ENCODE data around the gene EPHA4. TPM values are rescaled to one million over a fixed set of nuclear protein-coding genes. Genes with fewer than 3 reads are reported as not detected.

EPHA4 gene
- total and polyA plus RNA-seq, 4 experiments from 2014 or later, result 20.9 to 132 (median 79.9) TPM

- Histone ChIP-seq H3K27me3 (ENCODE audit: insufficient read depth, low read length) (no peaks in the 10 kb centered on the region), H3K4me1 (ENCODE audit: insufficient read depth, low read length) (no peaks in the 10 kb centered on the region), H3K27ac (ENCODE audit: low read depth, low read length) (no peak overlapping the region), H3K36me3 (ENCODE audit: insufficient read depth, low read length) (no peaks in the 10 kb centered on the region), H3K4me3 (ENCODE audit: low read length in 2 of 2) (no peak overlapping the region), H3K9me3 (ENCODE audit: control insufficient read depth in 1 of 2, low read length in 2 of 2) (no peaks in the 10 kb centered on the region)
- CTCF ChIA-PET (ENCODE audit: partially characterized antibody), result no interaction called here
- peaks cover 23 to 24% of the 10 kb centered on the region in 2 donors for H3K36me3 Mint-ChIP-seq
- H3K9me3 Mint-ChIP-seq, result no peaks in the 10 kb centered on the region
- DNase-seq, result no peak
- H3K4me1 Mint-ChIP-seq, result peaks cover 7 to 9% (median 9%) of the 10 kb centered on the region in 4 donors
- peak overlapping the region in 1 of 8 donors; percentile 13 for H3K4me3 Mint-ChIP-seq
- intact Hi-C loops (cut with micrococcal nuclease), result no loop called here
- POLR2A ChIA-PET (ENCODE audit: partially characterized antibody), result interaction anchor here (0.9 kb wide), 1 partner anchor 42 kb away, joined by 3 read pairs; no protein-coding TSS in a partner anchor
- H3K27me3 Mint-ChIP-seq, result no peaks in the 10 kb centered on the region
- peak overlapping the region in 2 of 7 donors; percentile 7 to 23 for H3K27ac Mint-ChIP-seq
These were observed 95.9 kb downstream of the EPHA4 start for GRCh38 chr2:221476195-221476594.

GRCh38 chr2:221473451-221473850 lies 98.7 kb downstream of the EPHA4 start:
- Mint-ChIP-seq H3K9me3 (no peaks in the 10 kb centered on the region), H3K4me1 (peaks cover 8 to 22% (median 14%) of the 10 kb centered on the region in 4 donors), H3K27me3 (no peaks in the 10 kb centered on the region), H3K36me3 (peaks cover 8 to 15% of the 10 kb centered on the region in 2 donors), H3K27ac (peak overlapping the region in 1 of 7 donors; percentile 18), H3K4me3 (no peak overlapping the region)
- H3K27ac ChIP-seq (ENCODE audit: low read depth, low read length), result no peak overlapping the region
- H3K4me3 ChIP-seq (ENCODE audit: low read length in 2 of 2), result no peak overlapping the region
- H3K4me1 ChIP-seq (ENCODE audit: insufficient read depth, low read length), result no peaks in the 10 kb centered on the region
- no peaks in the 10 kb centered on the region for H3K9me3 ChIP-seq (ENCODE audit: control insufficient read depth in 1 of 2, low read length in 2 of 2)
- ChIA-PET CTCF (ENCODE audit: partially characterized antibody) (no interaction called here), POLR2A (ENCODE audit: partially characterized antibody) (no interaction called here)
- H3K27me3 ChIP-seq (ENCODE audit: insufficient read depth, low read length), result no peaks in the 10 kb centered on the region
- intact Hi-C loops (cut with micrococcal nuclease), result no loop called here
- no peaks in the 10 kb centered on the region for H3K36me3 ChIP-seq (ENCODE audit: insufficient read depth, low read length)
- no peak for DNase-seq

GRCh38 chr2:221468317-221468716 lies 103.8 kb downstream of the EPHA4 start:
- peaks cover 2 to 17% of the 10 kb centered on the region in 2 donors for H3K36me3 Mint-ChIP-seq
- H3K4me1 Mint-ChIP-seq, result peaks cover 45 to 68% (median 51%) of the 10 kb centered on the region in 4 donors
- Histone ChIP-seq H3K9me3 (ENCODE audit: control insufficient read depth in 1 of 2, low read length in 2 of 2) (no peaks in the 10 kb centered on the region), H3K27ac (ENCODE audit: low read depth, low read length) (no peak overlapping the region), H3K4me3 (ENCODE audit: low read length in 2 of 2) (no peak overlapping the region), H3K36me3 (ENCODE audit: insufficient read depth, low read length) (no peaks in the 10 kb centered on the region), H3K4me1 (ENCODE audit: insufficient read depth, low read length) (peaks cover 40% of the 10 kb centered on the region), H3K27me3 (ENCODE audit: insufficient read depth, low read length) (no peaks in the 10 kb centered on the region)
- no peaks in the 10 kb centered on the region for H3K27me3 Mint-ChIP-seq
- H3K27ac Mint-ChIP-seq, result peak overlapping the region in 4 of 7 donors; percentile 1 to 80 (median 14)
- H3K9me3 Mint-ChIP-seq, result no peaks in the 10 kb centered on the region
- intact Hi-C loops (cut with micrococcal nuclease), result no loop called here
- no peak for DNase-seq
- ChIA-PET CTCF (ENCODE audit: partially characterized antibody) (interaction anchor here (1.4 kb wide), 1 partner anchor 31 kb away, joined by 3 read pairs; no protein-coding TSS in a partner anchor), POLR2A (ENCODE audit: partially characterized antibody) (interaction anchor here (3.8 kb wide), 1 partner anchor 50 kb away, joined by 21 read pairs; no protein-coding TSS in a partner anchor)
- no peak overlapping the region for H3K4me3 Mint-ChIP-seq

- H3K4me1 Mint-ChIP-seq, result peaks cover 51 to 75% (median 57%) of the 10 kb centered on the region in 4 donors
- Histone ChIP-seq H3K27me3 (ENCODE audit: insufficient read depth, low read length) (no peaks in the 10 kb centered on the region), H3K4me3 (ENCODE audit: low read length in 2 of 2) (no peak overlapping the region), H3K4me1 (ENCODE audit: insufficient read depth, low read length) (peaks cover 47% of the 10 kb centered on the region), H3K27ac (ENCODE audit: low read depth, low read length) (no peak overlapping the region), H3K9me3 (ENCODE audit: control insufficient read depth in 1 of 2, low read length in 2 of 2) (no peaks in the 10 kb centered on the region), H3K36me3 (ENCODE audit: insufficient read depth, low read length) (no peaks in the 10 kb centered on the region)
- intact Hi-C loops (cut with micrococcal nuclease), result no loop called here
- ChIA-PET CTCF (ENCODE audit: partially characterized antibody) (interaction anchor here (1.4 kb wide), 1 partner anchor 32 kb away, joined by 3 read pairs; no protein-coding TSS in a partner anchor), POLR2A (ENCODE audit: partially characterized antibody) (interaction anchor here (3.8 kb wide), 1 partner anchor 51 kb away, joined by 21 read pairs; no protein-coding TSS in a partner anchor)
- no peaks in the 10 kb centered on the region for H3K27me3 Mint-ChIP-seq
- peak overlapping the region in 1 of 8 donors; percentile 26 for H3K4me3 Mint-ChIP-seq
- DNase-seq, result no peak
- H3K36me3 Mint-ChIP-seq, result peaks cover 0 to 17% of the 10 kb centered on the region in 2 donors
- H3K9me3 Mint-ChIP-seq, result no peaks in the 10 kb centered on the region
- H3K27ac Mint-ChIP-seq, result peak overlapping the region in 6 of 7 donors; percentile 6 to 74 (median 62)
These were observed 104.5 kb downstream of the EPHA4 start for GRCh38 chr2:221467610-221468009.

GRCh38 chr2:221466744-221467143 lies 105.4 kb downstream of the EPHA4 start:
- POLR2A ChIA-PET (ENCODE audit: partially characterized antibody), result interaction anchor here (3.8 kb wide), 1 partner anchor 51 kb away, joined by 21 read pairs; no protein-coding TSS in a partner anchor
- Mint-ChIP-seq H3K27ac (peak overlapping the region in 4 of 7 donors; percentile 17 to 69 (median 56)), H3K4me3 (peak overlapping the region in 4 of 8 donors; percentile 12 to 47 (median 35)), H3K36me3 (peaks cover 0 to 16% of the 10 kb centered on the region in 2 donors), H3K27me3 (no peaks in the 10 kb centered on the region), H3K4me1 (peaks cover 51 to 82% (median 62%) of the 10 kb centered on the region in 4 donors), H3K9me3 (no peaks in the 10 kb centered on the region)
- Histone ChIP-seq H3K36me3 (ENCODE audit: insufficient read depth, low read length) (no peaks in the 10 kb centered on the region), H3K27me3 (ENCODE audit: insufficient read depth, low read length) (no peaks in the 10 kb centered on the region), H3K4me3 (ENCODE audit: low read length in 2 of 2) (no peak overlapping the region), H3K9me3 (ENCODE audit: control insufficient read depth in 1 of 2, low read length in 2 of 2) (no peaks in the 10 kb centered on the region), H3K4me1 (ENCODE audit: insufficient read depth, low read length) (peaks cover 49% of the 10 kb centered on the region), H3K27ac (ENCODE audit: low read depth, low read length) (no peak overlapping the region)
- CTCF ChIA-PET (ENCODE audit: partially characterized antibody), result interaction anchor here (1.4 kb wide), 1 partner anchor 33 kb away, joined by 3 read pairs; no protein-coding TSS in a partner anchor
- DNase-seq, result no peak
- intact Hi-C loops (cut with micrococcal nuclease), result no loop called here

- intact Hi-C loops (cut with micrococcal nuclease), result no loop called here
- Mint-ChIP-seq H3K27me3 (no peaks in the 10 kb centered on the region), H3K4me3 (peak overlapping the region in 7 of 8 donors; percentile 13 to 67 (median 46)), H3K4me1 (peaks cover 53 to 87% (median 65%) of the 10 kb centered on the region in 4 donors), H3K27ac (peak overlapping the region in 6 of 7 donors; percentile 13 to 85 (median 76)), H3K9me3 (no peaks in the 10 kb centered on the region), H3K36me3 (peaks cover 0 to 24% of the 10 kb centered on the region in 2 donors)
- DNase-seq, result peak in 3 of 5 donors; percentile 8 to 40 (median 10)
- Histone ChIP-seq H3K36me3 (ENCODE audit: insufficient read depth, low read length) (no peaks in the 10 kb centered on the region), H3K4me3 (ENCODE audit: low read length in 2 of 2) (no peak overlapping the region), H3K4me1 (ENCODE audit: insufficient read depth, low read length) (peaks cover 49% of the 10 kb centered on the region), H3K27ac (ENCODE audit: low read depth, low read length) (no peak overlapping the region), H3K9me3 (ENCODE audit: control insufficient read depth in 1 of 2, low read length in 2 of 2) (no peaks in the 10 kb centered on the region), H3K27me3 (ENCODE audit: insufficient read depth, low read length) (no peaks in the 10 kb centered on the region)
- CTCF ChIA-PET (ENCODE audit: partially characterized antibody), result interaction anchor here (1.2 to 1.6 kb wide), 2 partner anchors 10 to 107 kb away, joined by 3 to 6 read pairs; partner anchors contain the start of gene EPHA4
- POLR2A ChIA-PET (ENCODE audit: partially characterized antibody), result interaction anchor here (1.0 to 3.8 kb wide), 5 partner anchors 16 to 105 kb away, joined by 3 to 21 read pairs (median 4); no protein-coding TSS in a partner anchor
These were observed 106.3 kb downstream of the EPHA4 start for GRCh38 chr2:221465776-221466175.

GRCh38 chr2:221464971-221465370 lies 107.1 kb downstream of the EPHA4 start:
- ChIA-PET POLR2A (ENCODE audit: partially characterized antibody) (interaction anchor here (1.0 to 3.8 kb wide), 5 partner anchors 16 to 106 kb away, joined by 3 to 21 read pairs (median 4); no protein-coding TSS in a partner anchor), CTCF (ENCODE audit: partially characterized antibody) (interaction anchor here (1.2 to 1.6 kb wide), 3 partner anchors 9 to 108 kb away, joined by 3 to 6 read pairs (median 3); partner anchors contain the start of gene EPHA4)
- no peaks in the 10 kb centered on the region for H3K27me3 Mint-ChIP-seq
- Histone ChIP-seq H3K27me3 (ENCODE audit: insufficient read depth, low read length) (no peaks in the 10 kb centered on the region), H3K36me3 (ENCODE audit: insufficient read depth, low read length) (no peaks in the 10 kb centered on the region), H3K9me3 (ENCODE audit: control insufficient read depth in 1 of 2, low read length in 2 of 2) (no peaks in the 10 kb centered on the region), H3K27ac (ENCODE audit: low read depth, low read length) (no peak overlapping the region), H3K4me1 (ENCODE audit: insufficient read depth, low read length) (peaks cover 49% of the 10 kb centered on the region), H3K4me3 (ENCODE audit: low read length in 2 of 2) (no peak overlapping the region)
- peaks cover 49 to 79% (median 67%) of the 10 kb centered on the region in 4 donors for H3K4me1 Mint-ChIP-seq
- peak overlapping the region in 4 of 8 donors; percentile 13 to 67 (median 61) for H3K4me3 Mint-ChIP-seq
- H3K36me3 Mint-ChIP-seq, result peaks cover 0 to 25% of the 10 kb centered on the region in 2 donors
- intact Hi-C loops (cut with micrococcal nuclease), result no loop called here
- H3K27ac Mint-ChIP-seq, result peak overlapping the region in 5 of 7 donors; percentile 26 to 54 (median 45)
- H3K9me3 Mint-ChIP-seq, result no peaks in the 10 kb centered on the region
- DNase-seq, result no peak
